ENCODE measurements around the gene ELOVL1. TPM values are rescaled to one million over a fixed set of nuclear protein-coding genes. Genes with fewer than 3 reads are reported as not detected.

ELOVL1 gene
- total RNA-seq, 1 experiment from 2014 or later: 21.6 TPM

- peak overlapping the region; percentile 73 for H3K4me2 ChIP-seq (ENCODE audit: insufficient read depth, insufficient read length, low read length)
- H3K79me1 ChIP-seq (ENCODE audit: insufficient read depth, low read depth, low read length, poor library complexity, severe bottlenecking): peaks cover 2% of the 10 kb centered on the region
- no peaks in the 10 kb centered on the region for H3K27me3 ChIP-seq (ENCODE audit: insufficient read depth, low read length)
- Mint-ChIP-seq H3K27ac (peak overlapping the region in 1 of 3 experiments; percentile 24; a peak in 2 of 7 replicates), H3K36me3 (ENCODE audit: insufficient read depth in 1 of 3, low read depth in 3 of 3) (peaks cover 5 to 45% (median 30%) of the 10 kb centered on the region in 3 experiments; a peak in 6 of 7 replicates), H3K4me1 (peaks cover 14 to 16% of the 10 kb centered on the region in 2 experiments), H3K4me3 (peak overlapping the region; percentile 100), H3K27me3 (ENCODE audit: low read depth) (no peaks in the 10 kb centered on the region), H3K9me3 (no peaks in the 10 kb centered on the region; a peak in 1 of 5 replicates)
- no peak overlapping the region for H2BK15ac ChIP-seq (ENCODE audit: low read depth, low read length)
- peaks cover 7% of the 10 kb centered on the region for H3K23me2 ChIP-seq (ENCODE audit: insufficient read length, low read depth, low read length, poor library complexity, severe bottlenecking)
- H2AFZ ChIP-seq (ENCODE audit: low read length): no peak overlapping the region
- no peak overlapping the region for H2BK12ac ChIP-seq (ENCODE audit: insufficient read length, low read depth, low read length)
- H2BK120ac ChIP-seq (ENCODE audit: low read depth, low read length, poor library complexity, severe bottlenecking): no peak overlapping the region
- H3T11ph ChIP-seq (ENCODE audit: low read length): no peak overlapping the region
- H3K9ac ChIP-seq (ENCODE audit: extremely low read depth, insufficient read length, low read length): no peak overlapping the region
- TF ChIP-seq CTCF (conservative IDR thresholded peaks at IDR 0.05): no peak
- H2BK20ac ChIP-seq (ENCODE audit: low read depth, low read length, poor library complexity, severe bottlenecking): no peak overlapping the region
- no peak overlapping the region for H3K23ac ChIP-seq (ENCODE audit: insufficient read length, low read depth, low read length)
- no CpG with 5 or more reads among the region's 3 CpGs for WGBS (ENCODE audit: extremely low coverage, insufficient read length, low lambda C conversion rate)
- H4K91ac ChIP-seq (ENCODE audit: insufficient read length, low read depth, low read length): no peak overlapping the region
- no peaks in the 10 kb centered on the region for H4K20me1 ChIP-seq (ENCODE audit: control insufficient read depth, insufficient read depth, insufficient read length)
- H3K27ac ChIP-seq (ENCODE audit: insufficient read length, low read depth, low read length): no peak overlapping the region
- no peak overlapping the region for H4K5ac ChIP-seq (ENCODE audit: insufficient read length, low read depth, low read length)
- no peaks in the 10 kb centered on the region for H3K4me1 ChIP-seq (ENCODE audit: insufficient read depth, low read length)
- no peak overlapping the region for H3K56ac ChIP-seq (ENCODE audit: insufficient read length, low read depth, low read length)
- peaks cover 1% of the 10 kb centered on the region; the same call in 1 of the 2 replicates for H3K79me2 ChIP-seq (ENCODE audit: insufficient read depth, low read length)
- no peak overlapping the region for H3K4ac ChIP-seq (ENCODE audit: low read depth, low read length)
- H2BK5ac ChIP-seq (ENCODE audit: insufficient read length, low read length): no peak overlapping the region
- H3K18ac ChIP-seq (ENCODE audit: insufficient read length, low read depth, low read length): no peak overlapping the region
- H4K8ac ChIP-seq (replicated peaks; ENCODE audit: insufficient read length, low read depth, low read length): no peak overlapping the region
- H2AK5ac ChIP-seq (ENCODE audit: insufficient read length, low read length): no peak overlapping the region
- no peak for DNase-seq
- H3K14ac ChIP-seq (ENCODE audit: insufficient read depth, low read length): no peak overlapping the region
- no peaks in the 10 kb centered on the region for H3K9me3 ChIP-seq (ENCODE audit: control insufficient read depth, low read depth, low read length)
Measured at GRCh38 chr1:43388613-43389012, 20.8 kb upstream of the ELOVL1 start.
